Fibroblast of lung (primary cell): Measurements from ENCODE around the gene MROH9. TPM values are rescaled to one million over a fixed set of nuclear protein-coding genes. Genes with fewer than 3 reads are reported as not detected.

Experiments
- DNase-seq, 2 donors: peaks; one replicate each; pipeline versions ENCODE4 v3.0.0 to v3.0.0-alpha.2; 2010; ENCODE audit warnings: low read depth in 2 of 2
- H2AFZ ChIP-seq: 2 replicates; pipeline ENCODE4 v1.5.1; 2012; ENCODE audit warnings: low read length, control low read depth, inconsistent platforms
- H3K27ac ChIP-seq: 2 replicates; pipeline ENCODE4 v1.5.1; 2011; ENCODE audit warnings: low read length, control low read depth; ENCODE audit not compliant: insufficient read depth
- H3K27me3 ChIP-seq: 2 replicates; pipeline ENCODE4 v1.5.1; 2011; ENCODE audit warnings: mild to moderate bottlenecking, low read length; ENCODE audit not compliant: control insufficient read depth, insufficient read depth
- H3K36me3 ChIP-seq: 2 replicates; pipeline ENCODE4 v1.5.1; 2011; ENCODE audit warnings: low read length; ENCODE audit not compliant: control insufficient read depth, insufficient read depth
- H3K4me1 ChIP-seq: 2 replicates; pipeline ENCODE4 v1.5.1; 2011; ENCODE audit warnings: low read length; ENCODE audit not compliant: control insufficient read depth, insufficient read depth; ENCODE audit errors: extremely low read depth
- H3K4me2 ChIP-seq: 2 replicates; pipeline ENCODE4 v1.5.1; 2011; ENCODE audit warnings: low read length, control low read depth; ENCODE audit not compliant: insufficient read depth; ENCODE audit errors: extremely low read depth
- H3K4me3 ChIP-seq, 4 experiments: fragments of 200-600 bp in 1 of 4; sonication (generic) in 1 of 4; replicated peaks in 1 of 4; 2 replicates each; pipeline ENCODE4 v1.5.1; 2011 to 2016; ENCODE audit warnings: low read length in 4 of 4, low read depth in 3 of 4, mild to moderate bottlenecking in 3 of 4, control low read depth in 2 of 4, inconsistent platforms in 1 of 4, mixed read lengths in 1 of 4; ENCODE audit not compliant: insufficient read depth in 1 of 4; ENCODE audit errors: control extremely low read depth in 1 of 4
- H3K79me2 ChIP-seq: 2 replicates; pipeline ENCODE4 v1.5.1; 2012; ENCODE audit warnings: mild to moderate bottlenecking, low read length, inconsistent platforms; ENCODE audit not compliant: control insufficient read depth, insufficient read depth
- H3K9ac ChIP-seq: 2 replicates; pipeline ENCODE4 v1.5.1; 2011; ENCODE audit warnings: mild to moderate bottlenecking, low read length, control low read depth; ENCODE audit not compliant: insufficient read depth
- H3K9me3 ChIP-seq: 2 replicates; pipeline ENCODE4 v1.5.1; 2012; ENCODE audit warnings: low read depth, low read length; ENCODE audit not compliant: control insufficient read depth, insufficient read depth
- H4K20me1 ChIP-seq: 2 replicates; pipeline ENCODE4 v1.5.1; 2011; ENCODE audit warnings: low read length; ENCODE audit not compliant: control insufficient read depth, insufficient read depth; ENCODE audit errors: extremely low read depth
- CTCF ChIP-seq, 2 donors: IDR thresholded peaks in 1 of 2; conservative IDR thresholded peaks in 1 of 2; 1 replicate in 1 of 2; 2 replicates in 1 of 2; pipeline ENCODE4 v1.5.1; 2011 to 2012; ENCODE audit warnings: low read length in 2 of 2, control low read depth in 1 of 2, inconsistent platforms in 1 of 2, low read depth in 1 of 2, mild to moderate bottlenecking in 1 of 2
- EZH2 ChIP-seq: IDR thresholded peaks from 2 replicates; pipeline ENCODE4 v1.5.1; 2012; ENCODE audit warnings: low read length, control low read depth, mild to moderate bottlenecking; ENCODE audit errors: missing control alignments
- polyA plus RNA-seq, 2 donors: library from polyadenylated mRNA; depleted of rRNA in 1 of 2; stranded (reverse) in 1 of 2; unstranded in 1 of 2; fragments of >200 nt; gene quantifications; 2 replicates each; pipeline ENCODE4 v1.2.1, GENCODE V29; 2011 to 2012; ENCODE audit warnings: missing spikeins in 1 of 2
- total RNA-seq: library from RNA; depleted of rRNA; stranded (reverse); fragments of >200 nt; gene quantifications from 2 replicates; pipeline ENCODE4 v1.2.1, GENCODE V29; 2014

The MROH9 gene
- total and polyA plus RNA-seq, 2 donors (not counting 1 experiment from before 2014, with no cell fraction given): 0.15 TPM; not detected in 1

- no peaks in the 10 kb centered on the region for H3K36me3 ChIP-seq
- no peaks in the 10 kb centered on the region for H3K9me3 ChIP-seq
- H3K79me2 ChIP-seq: no peaks in the 10 kb centered on the region
- no peak overlapping the region for H3K9ac ChIP-seq
- H3K4me2 ChIP-seq: peak overlapping the region; percentile 55
- no peak for TF ChIP-seq EZH2
- no peak for TF ChIP-seq CTCF (conservative IDR thresholded peaks at IDR 0.05 in 1 of 2, IDR thresholded peaks at IDR 0.05 in 1 of 2; ENCODE audit: low read depth in 1 of 2, low read length in 2 of 2)
- H4K20me1 ChIP-seq: no peaks in the 10 kb centered on the region
- H3K27ac ChIP-seq: peak overlapping the region; percentile 18
- peak overlapping the region; percentile 54 for H2AFZ ChIP-seq
- no peak overlapping the region for H3K4me3 ChIP-seq
- peak in 1 of 2 donors; percentile 45 for DNase-seq
- no peaks in the 10 kb centered on the region for H3K27me3 ChIP-seq
- no peaks in the 10 kb centered on the region for H3K4me1 ChIP-seq
These were observed 5.9 kb upstream of the MROH9 start for GRCh38 chr1:170929412-170929834.

- H4K20me1 ChIP-seq: no peaks in the 10 kb centered on the region
- H2AFZ ChIP-seq: peak overlapping the region; percentile 54
- H3K27me3 ChIP-seq: no peaks in the 10 kb centered on the region
- no peaks in the 10 kb centered on the region for H3K9me3 ChIP-seq
- H3K27ac ChIP-seq: peak overlapping the region; percentile 18
- H3K4me3 ChIP-seq: peak overlapping the region in 1 of 4 experiments; percentile 29
- DNase-seq: peak; percentile 60 to 73
- peak; percentile 70 to 76 for TF ChIP-seq CTCF (conservative IDR thresholded peaks at IDR 0.05 in 1 of 2, IDR thresholded peaks at IDR 0.05 in 1 of 2; ENCODE audit: low read depth in 1 of 2, low read length in 2 of 2)
- TF ChIP-seq EZH2: no peak
- H3K9ac ChIP-seq: no peak overlapping the region
- no peaks in the 10 kb centered on the region for H3K4me1 ChIP-seq
- H3K36me3 ChIP-seq: no peaks in the 10 kb centered on the region
- H3K4me2 ChIP-seq: peak overlapping the region; percentile 55
- no peaks in the 10 kb centered on the region for H3K79me2 ChIP-seq
These were observed 5.3 kb upstream of the MROH9 start for GRCh38 chr1:170929835-170930554.

- no peak overlapping the region for H3K27ac ChIP-seq
- H3K79me2 ChIP-seq: no peaks in the 10 kb centered on the region
These were observed 3.7 kb upstream of the MROH9 start for GRCh38 chr1:170931650-170932049.

More at GRCh38 chr1:170931650-170932049, 3.7 kb upstream of the MROH9 start:
- Histone ChIP-seq H3K36me3 (no peaks in the 10 kb centered on the region), H3K27me3 (no peaks in the 10 kb centered on the region), H3K4me1 (no peaks in the 10 kb centered on the region), H3K4me2 (no peak overlapping the region), H2AFZ (no peak overlapping the region), H4K20me1 (no peaks in the 10 kb centered on the region), H3K9me3 (no peaks in the 10 kb centered on the region), H3K9ac (no peak overlapping the region), H3K4me3 (no peak overlapping the region)
- DNase-seq: no peak
- TF ChIP-seq CTCF (conservative IDR thresholded peaks at IDR 0.05 in 1 of 2, IDR thresholded peaks at IDR 0.05 in 1 of 2; ENCODE audit: low read depth in 1 of 2, low read length in 2 of 2) (no peak), EZH2 (no peak)
